Brain microvascular endothelial cell (primary cell): ENCODE data around the gene PLXNA3.
A peak's percentile ranks its signal among the peaks of the same experiment; 100 is the strongest.

Experiments used
- DNase-seq: peaks from one replicate; pipeline ENCODE4 v3.0.0-alpha.2; 2020
- H3K27ac ChIP-seq: fragments of 250-450 bp; sonication (Bioruptor Pico); 2 replicates; pipeline ENCODE4 v1.5.1; 2020; ENCODE audit warnings: mild to moderate bottlenecking, moderate library complexity
- H3K27me3 ChIP-seq: fragments of 250-450 bp; sonication (Bioruptor Pico); replicated peaks from 2 replicates; pipeline ENCODE4 v1.5.1; 2020; ENCODE audit warnings: mild to moderate bottlenecking
- H3K36me3 ChIP-seq: fragments of 250-450 bp; sonication (Bioruptor Pico); replicated peaks from 2 replicates; pipeline ENCODE4 v1.5.1; 2020; ENCODE audit warnings: mild to moderate bottlenecking
- H3K4me3 ChIP-seq: 2 replicates; pipeline ENCODE4 v1.5.1; 2011; ENCODE audit warnings: low read depth, mild to moderate bottlenecking, control low read depth, low read length, moderate library complexity
- in situ Hi-C: cut with HindIII; loops from 2 replicates; pipeline ENCODE4 v1.10.0; 2017; ENCODE audit warnings: low sequenced_read_pairs, low pct_ligation_motif_present
- TF ChIP-seq, protein P1 (sequence below): IDR thresholded peaks from 2 replicates; pipeline ENCODE4 v1.5.1; 2011; ENCODE audit warnings: low read depth, mild to moderate bottlenecking, moderate library complexity, low read length, control low read depth, inconsistent platforms; ENCODE audit errors: missing control alignments

Gene PLXNA3

DNA sequence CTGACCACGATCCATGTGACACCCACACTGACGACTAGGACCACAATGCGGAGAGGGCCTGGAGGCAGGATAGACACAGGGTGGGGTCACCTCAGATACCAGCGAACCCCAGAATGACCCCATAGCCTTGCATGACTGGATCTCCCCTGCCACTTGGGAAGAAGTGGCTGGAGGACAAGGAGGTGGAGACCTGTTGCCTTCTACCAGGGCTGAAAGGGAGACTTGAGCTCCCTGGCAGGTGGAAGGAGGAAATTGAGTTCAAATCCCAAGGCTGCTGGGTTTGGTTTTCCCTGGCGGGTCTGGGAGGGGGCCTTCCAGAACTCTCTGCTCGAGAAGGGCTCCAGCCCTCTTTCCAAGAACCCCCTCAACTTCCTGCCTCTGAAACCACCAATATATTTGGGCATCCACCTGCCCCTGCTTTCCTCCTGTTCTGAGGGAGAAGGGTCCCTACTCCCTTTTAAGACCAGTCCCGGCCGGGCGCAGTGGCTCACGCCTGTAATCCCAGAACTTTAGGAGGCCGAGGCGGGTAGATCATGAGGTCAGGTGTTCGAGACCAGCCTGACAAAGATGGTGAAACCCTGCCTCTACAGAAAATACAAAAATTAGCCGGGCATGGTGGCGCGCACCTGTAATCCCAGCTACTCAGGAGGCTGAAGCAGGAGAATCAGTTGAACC is 54.9 kb downstream of the PLXNA3 start:
- no peak for DNase-seq
- H3K27me3 ChIP-seq = no peaks in the 10 kb centered on the region
- TF ChIP-seq, protein P1, sequence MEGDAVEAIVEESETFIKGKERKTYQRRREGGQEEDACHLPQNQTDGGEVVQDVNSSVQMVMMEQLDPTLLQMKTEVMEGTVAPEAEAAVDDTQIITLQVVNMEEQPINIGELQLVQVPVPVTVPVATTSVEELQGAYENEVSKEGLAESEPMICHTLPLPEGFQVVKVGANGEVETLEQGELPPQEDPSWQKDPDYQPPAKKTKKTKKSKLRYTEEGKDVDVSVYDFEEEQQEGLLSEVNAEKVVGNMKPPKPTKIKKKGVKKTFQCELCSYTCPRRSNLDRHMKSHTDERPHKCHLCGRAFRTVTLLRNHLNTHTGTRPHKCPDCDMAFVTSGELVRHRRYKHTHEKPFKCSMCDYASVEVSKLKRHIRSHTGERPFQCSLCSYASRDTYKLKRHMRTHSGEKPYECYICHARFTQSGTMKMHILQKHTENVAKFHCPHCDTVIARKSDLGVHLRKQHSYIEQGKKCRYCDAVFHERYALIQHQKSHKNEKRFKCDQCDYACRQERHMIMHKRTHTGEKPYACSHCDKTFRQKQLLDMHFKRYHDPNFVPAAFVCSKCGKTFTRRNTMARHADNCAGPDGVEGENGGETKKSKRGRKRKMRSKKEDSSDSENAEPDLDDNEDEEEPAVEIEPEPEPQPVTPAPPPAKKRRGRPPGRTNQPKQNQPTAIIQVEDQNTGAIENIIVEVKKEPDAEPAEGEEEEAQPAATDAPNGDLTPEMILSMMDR = no peak
- no peak overlapping the region for H3K27ac ChIP-seq
- no peaks in the 10 kb centered on the region for H3K36me3 ChIP-seq
- in situ Hi-C loops = no loop called here
- no peak overlapping the region for H3K4me3 ChIP-seq

DNA sequence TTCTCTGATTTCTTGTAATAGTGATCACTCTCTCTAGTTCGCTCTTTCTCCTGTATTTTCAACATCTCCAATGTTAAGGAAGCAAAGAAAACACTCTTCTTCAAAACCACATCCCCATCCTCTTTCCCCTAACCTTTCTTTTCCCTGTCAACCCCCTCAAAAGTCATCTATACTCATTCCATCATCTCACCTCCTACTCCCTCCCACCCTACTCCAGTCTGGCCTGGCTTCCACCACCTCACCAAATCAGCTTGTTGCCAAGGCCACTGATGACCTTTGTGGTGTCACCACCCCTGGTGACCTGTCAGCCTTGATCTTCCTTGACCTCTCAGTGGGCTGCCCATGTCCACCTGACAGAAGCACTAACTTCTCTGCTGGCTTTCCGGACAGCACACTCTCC is 55.6 kb downstream of the PLXNA3 start:
- Histone ChIP-seq H3K4me3 (no peak overlapping the region), H3K27me3 (no peaks in the 10 kb centered on the region), H3K27ac (no peak overlapping the region), H3K36me3 (no peaks in the 10 kb centered on the region)
- DNase-seq = no peak
- in situ Hi-C loops = no loop called here
- TF ChIP-seq, protein P1 = no peak

DNA sequence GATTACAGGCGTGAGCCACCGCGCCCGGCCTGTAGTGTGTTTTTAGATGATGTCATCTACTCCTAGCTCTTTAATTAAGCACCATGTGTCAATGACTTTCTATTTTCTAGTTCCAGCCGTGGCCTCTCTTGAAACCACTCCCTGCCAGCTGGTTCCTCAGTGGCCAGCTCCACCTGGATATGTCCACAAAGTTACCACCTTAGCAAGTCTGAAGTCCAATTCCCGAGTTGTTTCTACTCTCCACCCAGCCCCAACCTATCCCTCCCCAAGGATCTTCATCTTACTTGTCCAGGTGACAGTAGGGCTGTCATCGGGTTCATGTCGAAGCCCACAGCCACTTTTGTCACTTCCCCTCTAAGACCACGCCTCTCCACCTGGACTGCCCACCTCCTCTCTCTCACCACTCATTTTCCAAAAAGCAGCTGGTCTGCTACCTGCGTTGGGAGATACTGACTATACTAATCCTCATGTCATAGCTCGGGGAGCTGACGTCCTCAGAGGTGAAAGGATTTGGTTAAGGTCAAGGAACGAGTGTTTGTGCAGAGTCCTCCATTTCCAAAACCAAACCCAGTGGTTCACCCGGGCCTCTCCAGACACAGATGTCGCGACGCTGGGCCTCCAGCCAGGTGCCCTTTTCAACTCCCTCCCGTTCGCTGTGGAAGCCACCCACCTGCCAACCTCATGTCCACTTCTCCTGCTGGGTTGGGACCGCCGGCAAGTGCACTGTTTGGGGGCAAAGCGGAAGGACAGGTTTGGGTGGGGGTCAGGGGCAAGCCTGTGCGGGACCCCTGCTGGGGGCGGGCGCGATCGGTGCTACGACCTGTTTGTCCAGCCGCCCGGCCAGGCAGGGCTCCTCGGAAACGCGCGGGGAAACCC is 57.2 kb downstream of the PLXNA3 start:
- Histone ChIP-seq H3K4me3 (peak overlapping the region; percentile 68), H3K36me3 (no peaks in the 10 kb centered on the region), H3K27me3 (no peaks in the 10 kb centered on the region), H3K27ac (peak overlapping the region; percentile 69)
- no peak for DNase-seq
- in situ Hi-C loops = no loop called here
- TF ChIP-seq, protein P1 = no peak

DNA sequence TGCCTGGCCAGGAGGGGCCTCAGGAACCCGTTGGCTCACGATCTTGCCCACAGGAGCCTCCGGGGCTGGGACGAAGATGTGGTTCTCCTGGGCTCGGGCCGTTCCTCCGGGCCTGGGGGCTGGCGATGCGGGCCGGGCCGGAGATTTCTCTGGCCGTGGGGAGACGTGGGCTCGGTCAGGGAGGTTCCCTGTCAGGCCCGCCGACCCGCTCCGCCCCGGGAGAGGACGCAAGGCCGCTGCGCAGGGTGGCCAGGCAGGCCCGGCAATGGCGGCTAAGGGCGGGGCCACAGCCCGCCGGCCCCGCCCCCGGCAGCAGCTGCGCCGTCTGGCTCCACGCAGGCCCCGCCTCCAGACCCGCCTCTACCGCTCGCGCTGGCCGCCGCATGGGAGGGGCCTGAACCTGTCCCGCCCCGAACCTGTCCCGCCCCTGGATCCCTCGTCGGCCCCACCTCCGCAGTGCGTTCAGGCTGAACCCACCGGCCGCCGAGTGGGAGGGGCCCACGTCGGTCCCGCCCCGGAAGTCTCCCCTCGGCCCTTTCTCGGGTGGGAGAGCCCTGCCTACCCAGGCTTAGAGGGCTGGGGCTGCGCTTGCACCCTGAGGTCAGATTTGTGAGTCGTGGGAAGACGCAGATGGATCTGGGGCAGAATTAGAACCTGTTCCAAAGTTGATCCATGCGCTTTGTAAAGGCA is 58.0 kb downstream of the PLXNA3 start, which contains the start of gene FAM3A:
TSS of gene FAM3A (minus strand) at position 267 of the 690 bp plus-strand sequence. CDS start 460 bp downstream, outside the sequence.
- Histone ChIP-seq H3K36me3 (no peaks in the 10 kb centered on the region), H3K27ac (peak within 1 kb of the TSS; percentile 69), H3K27me3 (no peaks in the 10 kb centered on the region), H3K4me3 (peak within 1 kb of the TSS; percentile 68)
- TF ChIP-seq, protein P1 = no peak
- peak; percentile 79 for DNase-seq
- in situ Hi-C loops = no loop called here

DNA sequence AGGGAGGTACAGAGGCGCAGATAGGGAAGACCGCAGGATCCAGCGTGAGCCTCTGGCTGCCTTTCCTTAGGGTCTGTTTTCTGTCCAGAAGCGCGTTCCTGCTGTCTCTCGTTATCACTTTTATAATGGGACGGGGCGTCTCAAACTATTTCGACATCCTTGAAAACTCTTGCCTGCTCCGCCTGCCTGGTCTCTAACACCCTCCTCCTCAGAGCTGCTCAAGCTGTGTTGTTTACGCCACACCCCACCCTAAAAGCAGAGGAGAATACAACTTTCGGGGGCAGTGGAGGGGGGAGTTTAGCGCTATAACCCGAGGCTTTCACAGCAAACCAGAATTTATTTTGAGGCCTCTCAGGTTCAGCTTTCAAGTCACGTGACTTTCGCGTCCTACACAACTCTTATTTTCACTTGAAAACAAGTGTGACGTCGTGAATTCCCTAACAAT is 58.6 kb downstream of the PLXNA3 start:
- H3K36me3 ChIP-seq = no peaks in the 10 kb centered on the region
- TF ChIP-seq, protein P1 = no peak
- peak overlapping the region; percentile 63 for H3K27ac ChIP-seq
- in situ Hi-C loops = no loop called here
- peak overlapping the region; percentile 50 for H3K4me3 ChIP-seq
- no peaks in the 10 kb centered on the region for H3K27me3 ChIP-seq
- no peak for DNase-seq
